Measurements from ENCODE around the gene VAV1.
A peak's percentile ranks its signal among the peaks of the same experiment; 100 is the strongest.

Gene VAV1

DNA sequence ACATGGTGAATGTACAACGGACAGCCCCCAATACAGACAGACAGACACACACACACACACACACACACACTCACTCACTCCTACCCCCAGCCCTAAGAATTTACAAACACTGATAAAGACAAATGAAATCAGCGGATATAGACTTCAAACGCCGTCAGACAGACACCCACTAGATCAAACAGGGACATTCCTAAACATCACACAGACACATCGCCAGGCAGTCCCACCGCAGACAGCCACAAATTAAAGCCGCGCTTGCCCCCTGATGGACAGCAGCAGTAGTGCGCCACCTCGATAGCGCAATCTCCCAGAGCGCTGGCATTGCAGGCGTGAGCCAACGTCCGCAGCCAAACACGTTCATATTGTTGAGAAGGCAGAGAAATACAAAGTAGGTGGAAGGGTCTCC, 90.2 kb downstream of the VAV1 start (continued):
- TF ChIP-seq ZNF157 (tag by site-specific recombination; IDR thresholded peaks at IDR 0.05) (no peak), RBAK (tag by site-specific recombination; IDR thresholded peaks at IDR 0.05) (no peak), ZNF610 (tag by site-specific recombination; IDR thresholded peaks at IDR 0.05; ENCODE audit: borderline replicate concordance) (no peak), ZXDB (tag by site-specific recombination; IDR thresholded peaks at IDR 0.05) (peak; percentile 11; the same call in 1 of the 2 replicates), ZNF394 (tag by site-specific recombination; IDR thresholded peaks at IDR 0.05; ENCODE audit: borderline replicate concordance) (no peak), ZNF169 (tag by site-specific recombination; IDR thresholded peaks at IDR 0.05) (no peak), ZBTB48 (tag by site-specific recombination; IDR thresholded peaks at IDR 0.05) (no peak), GLIS1 (tag by site-specific recombination; IDR thresholded peaks at IDR 0.05) (peak; percentile 56), ZBTB17 (tag by site-specific recombination; IDR thresholded peaks at IDR 0.05) (peak; percentile 45), ZNF660 (tag by site-specific recombination; IDR thresholded peaks at IDR 0.05) (peak; percentile 54), ZNF211 (tag by site-specific recombination; IDR thresholded peaks at IDR 0.05; ENCODE audit: low read depth) (no peak), ZNF792 (tag by site-specific recombination; IDR thresholded peaks at IDR 0.05) (peak; percentile 37; the same call in 1 of the 2 replicates), ZNF837 (tag by site-specific recombination; IDR thresholded peaks at IDR 0.05) (no peak), ZNF514 (tag by site-specific recombination; IDR thresholded peaks at IDR 0.05) (no peak), ZNF777 (tag by site-specific recombination; IDR thresholded peaks at IDR 0.05; ENCODE audit: borderline replicate concordance) (no peak; the same call in 1 of the 2 replicates), ZNF600 (tag by site-specific recombination; IDR thresholded peaks at IDR 0.05) (peak; percentile 97), ZNF274 (IDR thresholded peaks at IDR 0.05; ENCODE audit: low read length) (no peak), ZNF274 (tag by site-specific recombination; IDR thresholded peaks at IDR 0.05; ENCODE audit: borderline replicate concordance) (no peak), ZNF16 (tag by site-specific recombination; IDR thresholded peaks at IDR 0.05; ENCODE audit: low read depth) (no peak), ZNF768 (tag by site-specific recombination; IDR thresholded peaks at IDR 0.05) (no peak), REPIN1 (tag by site-specific recombination; IDR thresholded peaks at IDR 0.05; ENCODE audit: low read depth) (no peak), EGR2 (tag by site-specific recombination; IDR thresholded peaks at IDR 0.05; ENCODE audit: low read depth) (peak; percentile 73), ZBTB1 (tag by site-specific recombination; IDR thresholded peaks at IDR 0.05) (no peak), BCL11A (tag by site-specific recombination; IDR thresholded peaks at IDR 0.05; ENCODE audit: low read depth) (no peak), ZNF214 (tag by site-specific recombination; IDR thresholded peaks at IDR 0.05; ENCODE audit: borderline replicate concordance) (no peak), ZNF121 (tag by site-specific recombination; IDR thresholded peaks at IDR 0.05) (no peak), SCRT1 (tag by site-specific recombination; IDR thresholded peaks at IDR 0.05; ENCODE audit: borderline replicate concordance) (no peak), KLF16 (tag by site-specific recombination; IDR thresholded peaks at IDR 0.05) (no peak), ZNF677 (tag by site-specific recombination; IDR thresholded peaks at IDR 0.05) (no peak)
- TF ChIP-seq, protein P1, sequence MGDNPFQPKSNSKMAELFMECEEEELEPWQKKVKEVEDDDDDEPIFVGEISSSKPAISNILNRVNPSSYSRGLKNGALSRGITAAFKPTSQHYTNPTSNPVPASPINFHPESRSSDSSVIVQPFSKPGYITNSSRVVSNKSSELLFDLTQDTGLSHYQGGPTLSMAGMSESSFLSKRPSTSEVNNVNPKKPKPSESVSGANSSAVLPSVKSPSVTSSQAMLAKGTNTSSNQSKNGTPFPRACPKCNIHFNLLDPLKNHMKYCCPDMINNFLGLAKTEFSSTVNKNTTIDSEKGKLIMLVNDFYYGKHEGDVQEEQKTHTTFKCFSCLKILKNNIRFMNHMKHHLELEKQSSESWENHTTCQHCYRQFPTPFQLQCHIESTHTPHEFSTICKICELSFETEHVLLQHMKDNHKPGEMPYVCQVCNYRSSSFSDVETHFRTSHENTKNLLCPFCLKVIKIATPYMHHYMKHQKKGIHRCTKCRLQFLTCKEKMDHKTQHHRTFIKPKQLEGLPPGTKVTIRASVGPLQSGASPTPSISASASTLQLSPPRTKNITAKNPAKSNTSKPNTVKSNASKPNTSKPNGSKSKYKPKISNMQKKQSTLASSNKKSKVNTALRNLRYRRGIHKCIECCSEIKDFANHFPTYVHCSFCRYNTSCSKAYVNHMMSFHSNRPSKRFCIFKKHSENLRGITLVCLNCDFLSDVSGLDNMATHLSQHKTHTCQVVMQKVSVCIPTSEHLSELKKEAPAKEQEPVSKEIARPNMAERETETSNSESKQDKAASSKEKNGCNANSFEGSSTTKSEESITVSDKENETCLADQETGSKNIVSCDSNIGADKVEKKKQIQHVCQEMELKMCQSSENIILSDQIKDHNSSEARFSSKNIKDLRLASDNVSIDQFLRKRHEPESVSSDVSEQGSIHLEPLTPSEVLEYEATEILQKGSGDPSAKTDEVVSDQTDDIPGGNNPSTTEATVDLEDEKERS (tag by site-specific recombination; IDR thresholded peaks at IDR 0.05), result 0 out of 2 replicates have a peak, but pooled peaks have one; percentile 39
- TF ChIP-seq, protein P2, sequence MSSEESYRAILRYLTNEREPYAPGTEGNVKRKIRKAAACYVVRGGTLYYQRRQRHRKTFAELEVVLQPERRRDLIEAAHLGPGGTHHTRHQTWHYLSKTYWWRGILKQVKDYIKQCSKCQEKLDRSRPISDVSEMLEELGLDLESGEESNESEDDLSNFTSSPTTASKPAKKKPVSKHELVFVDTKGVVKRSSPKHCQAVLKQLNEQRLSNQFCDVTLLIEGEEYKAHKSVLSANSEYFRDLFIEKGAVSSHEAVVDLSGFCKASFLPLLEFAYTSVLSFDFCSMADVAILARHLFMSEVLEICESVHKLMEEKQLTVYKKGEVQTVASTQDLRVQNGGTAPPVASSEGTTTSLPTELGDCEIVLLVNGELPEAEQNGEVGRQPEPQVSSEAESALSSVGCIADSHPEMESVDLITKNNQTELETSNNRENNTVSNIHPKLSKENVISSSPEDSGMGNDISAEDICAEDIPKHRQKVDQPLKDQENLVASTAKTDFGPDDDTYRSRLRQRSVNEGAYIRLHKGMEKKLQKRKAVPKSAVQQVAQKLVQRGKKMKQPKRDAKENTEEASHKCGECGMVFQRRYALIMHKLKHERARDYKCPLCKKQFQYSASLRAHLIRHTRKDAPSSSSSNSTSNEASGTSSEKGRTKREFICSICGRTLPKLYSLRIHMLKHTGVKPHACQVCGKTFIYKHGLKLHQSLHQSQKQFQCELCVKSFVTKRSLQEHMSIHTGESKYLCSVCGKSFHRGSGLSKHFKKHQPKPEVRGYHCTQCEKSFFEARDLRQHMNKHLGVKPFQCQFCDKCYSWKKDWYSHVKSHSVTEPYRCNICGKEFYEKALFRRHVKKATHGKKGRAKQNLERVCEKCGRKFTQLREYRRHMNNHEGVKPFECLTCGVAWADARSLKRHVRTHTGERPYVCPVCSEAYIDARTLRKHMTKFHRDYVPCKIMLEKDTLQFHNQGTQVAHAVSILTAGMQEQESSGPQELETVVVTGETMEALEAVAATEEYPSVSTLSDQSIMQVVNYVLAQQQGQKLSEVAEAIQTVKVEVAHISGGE (tag by site-specific recombination; conservative IDR thresholded peaks at IDR 0.05; ENCODE audit: low read depth), result no peak
- TF ChIP-seq, protein P3, sequence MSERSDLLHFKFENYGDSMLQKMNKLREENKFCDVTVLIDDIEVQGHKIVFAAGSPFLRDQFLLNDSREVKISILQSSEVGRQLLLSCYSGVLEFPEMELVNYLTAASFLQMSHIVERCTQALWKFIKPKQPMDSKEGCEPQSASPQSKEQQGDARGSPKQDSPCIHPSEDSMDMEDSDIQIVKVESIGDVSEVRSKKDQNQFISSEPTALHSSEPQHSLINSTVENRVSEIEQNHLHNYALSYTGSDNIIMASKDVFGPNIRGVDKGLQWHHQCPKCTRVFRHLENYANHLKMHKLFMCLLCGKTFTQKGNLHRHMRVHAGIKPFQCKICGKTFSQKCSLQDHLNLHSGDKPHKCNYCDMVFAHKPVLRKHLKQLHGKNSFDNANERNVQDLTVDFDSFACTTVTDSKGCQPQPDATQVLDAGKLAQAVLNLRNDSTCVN (tag by site-specific recombination; optimal IDR thresholded peaks at IDR 0.05), result no peak
- TF ChIP-seq, protein P4, sequence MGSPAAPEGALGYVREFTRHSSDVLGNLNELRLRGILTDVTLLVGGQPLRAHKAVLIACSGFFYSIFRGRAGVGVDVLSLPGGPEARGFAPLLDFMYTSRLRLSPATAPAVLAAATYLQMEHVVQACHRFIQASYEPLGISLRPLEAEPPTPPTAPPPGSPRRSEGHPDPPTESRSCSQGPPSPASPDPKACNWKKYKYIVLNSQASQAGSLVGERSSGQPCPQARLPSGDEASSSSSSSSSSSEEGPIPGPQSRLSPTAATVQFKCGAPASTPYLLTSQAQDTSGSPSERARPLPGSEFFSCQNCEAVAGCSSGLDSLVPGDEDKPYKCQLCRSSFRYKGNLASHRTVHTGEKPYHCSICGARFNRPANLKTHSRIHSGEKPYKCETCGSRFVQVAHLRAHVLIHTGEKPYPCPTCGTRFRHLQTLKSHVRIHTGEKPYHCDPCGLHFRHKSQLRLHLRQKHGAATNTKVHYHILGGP (tag by site-specific recombination; IDR thresholded peaks at IDR 0.05), result no peak

All from HEK293 (cell line).